SU-DHL-6 (cell line): ENCODE data around the gene LKAAEAR1.
"Not testable (repeated sequence)": the region's sequence is repeated elsewhere in the genome, so short reads cannot be mapped to it uniquely, and the experiment has no call there.

Source experiments
- H2AFZ ChIP-seq: fragments of 200-600 bp; sonication (generic); 2 replicates; pipeline ENCODE4 v1.6.1; 2014; ENCODE audit warnings: low read depth, mild to moderate bottlenecking, moderate library complexity, mixed read lengths, antibody characterized with exemption, low read length; ENCODE audit not compliant: severe bottlenecking
- H3F3A ChIP-seq: fragments of 200-600 bp; shearing (Covaris generic); 2 replicates; pipeline ENCODE4 v1.6.0; 2016; ENCODE audit warnings: antibody characterized with exemption, mild to moderate bottlenecking; ENCODE audit not compliant: insufficient read depth
- H3K27ac ChIP-seq: fragments of 200-600 bp; sonication (generic); 2 replicates; pipeline ENCODE4 v1.5.1; 2016; ENCODE audit warnings: low read depth, mild to moderate bottlenecking, low read length, moderate library complexity, mixed read lengths
- H3K27me3 ChIP-seq: fragments of 200-600 bp; sonication (generic), shearing (Covaris generic); 2 replicates; pipeline ENCODE4 v1.6.0; 2014; ENCODE audit warnings: mild to moderate bottlenecking, low read length
- H3K36me3 ChIP-seq: fragments of 200-600 bp; sonication (generic); 2 replicates; pipeline ENCODE4 v1.6.1; 2014; ENCODE audit warnings: mild to moderate bottlenecking, low read length, mixed read lengths
- H3K4me2 ChIP-seq: fragments of 300-600, 200-600 bp; shearing (Covaris generic), sonication (generic); 2 replicates; pipeline ENCODE4 v1.6.0; 2014; ENCODE audit warnings: low read length, low read depth, mild to moderate bottlenecking; ENCODE audit not compliant: poor library complexity, severe bottlenecking
- H3K4me3 ChIP-seq: fragments of 200-600 bp; sonication (generic); 2 replicates; pipeline ENCODE4 v1.5.1; 2014; ENCODE audit warnings: antibody characterized with exemption, low read length, mild to moderate bottlenecking, mixed read lengths; ENCODE audit not compliant: insufficient read depth, poor library complexity, severe bottlenecking
- H3K79me2 ChIP-seq: fragments of 200-600 bp; sonication (generic); 2 replicates; pipeline ENCODE4 v1.6.1; 2014; ENCODE audit warnings: mild to moderate bottlenecking, low read length, moderate library complexity; ENCODE audit not compliant: insufficient read depth
- H3K9ac ChIP-seq: fragments of 200-600 bp; sonication (generic); 2 replicates; pipeline ENCODE4 v1.7.0; 2014; ENCODE audit warnings: mild to moderate bottlenecking, low read length
- H3K9me2 ChIP-seq: fragments of 200-600 bp; sonication (generic); replicated peaks from 2 replicates; pipeline ENCODE4 v1.6.1; 2014; ENCODE audit warnings: low read length; ENCODE audit not compliant: insufficient read depth
- H3K9me3 ChIP-seq: fragments of 200-600 bp; sonication (generic); 2 replicates; pipeline ENCODE4 v1.6.1; 2014; ENCODE audit warnings: low read length, mixed read lengths; ENCODE audit not compliant: insufficient read depth
- H4K20me1 ChIP-seq: fragments of 200-600 bp; sonication (generic); 2 replicates; pipeline ENCODE4 v1.6.1; 2014; ENCODE audit warnings: low read depth, mild to moderate bottlenecking, antibody characterized with exemption, low read length, moderate library complexity, mixed read lengths
- EZH2phosphoT487 ChIP-seq: fragments of 200-600 bp; sonication (generic), shearing (Covaris generic); conservative IDR thresholded peaks from 2 replicates; pipeline ENCODE4 v1.6.1; 2018; ENCODE audit warnings: mild to moderate bottlenecking, antibody characterized with exemption, low read length, moderate library complexity, mixed read lengths
- TF ChIP-seq, protein P1 (sequence below): fragments of 200-600 bp; sonication (generic); IDR thresholded peaks from one replicate; pipeline ENCODE4 v1.5.1; 2017; ENCODE audit warnings: antibody characterized with exemption, mild to moderate bottlenecking, low read length, moderate library complexity; ENCODE audit not compliant: insufficient read depth, poor library complexity, severe bottlenecking

LKAAEAR1 gene

GRCh38 chr20:64130271-64130670 is 46.1 kb upstream of the LKAAEAR1 start:
- H3K36me3 ChIP-seq, result no peaks in the 10 kb centered on the region
- no peaks in the 10 kb centered on the region for H3K9me3 ChIP-seq
- TF ChIP-seq EZH2phosphoT487, result no peak
- TF ChIP-seq, protein P1, sequence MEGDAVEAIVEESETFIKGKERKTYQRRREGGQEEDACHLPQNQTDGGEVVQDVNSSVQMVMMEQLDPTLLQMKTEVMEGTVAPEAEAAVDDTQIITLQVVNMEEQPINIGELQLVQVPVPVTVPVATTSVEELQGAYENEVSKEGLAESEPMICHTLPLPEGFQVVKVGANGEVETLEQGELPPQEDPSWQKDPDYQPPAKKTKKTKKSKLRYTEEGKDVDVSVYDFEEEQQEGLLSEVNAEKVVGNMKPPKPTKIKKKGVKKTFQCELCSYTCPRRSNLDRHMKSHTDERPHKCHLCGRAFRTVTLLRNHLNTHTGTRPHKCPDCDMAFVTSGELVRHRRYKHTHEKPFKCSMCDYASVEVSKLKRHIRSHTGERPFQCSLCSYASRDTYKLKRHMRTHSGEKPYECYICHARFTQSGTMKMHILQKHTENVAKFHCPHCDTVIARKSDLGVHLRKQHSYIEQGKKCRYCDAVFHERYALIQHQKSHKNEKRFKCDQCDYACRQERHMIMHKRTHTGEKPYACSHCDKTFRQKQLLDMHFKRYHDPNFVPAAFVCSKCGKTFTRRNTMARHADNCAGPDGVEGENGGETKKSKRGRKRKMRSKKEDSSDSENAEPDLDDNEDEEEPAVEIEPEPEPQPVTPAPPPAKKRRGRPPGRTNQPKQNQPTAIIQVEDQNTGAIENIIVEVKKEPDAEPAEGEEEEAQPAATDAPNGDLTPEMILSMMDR, result no peak
- no peak overlapping the region for H3K4me2 ChIP-seq
- no peak overlapping the region for H3K4me3 ChIP-seq
- no peaks in the 10 kb centered on the region for H3K79me2 ChIP-seq
- H3F3A ChIP-seq, result no peaks in the 10 kb centered on the region
- H3K27ac ChIP-seq, result no peak overlapping the region
- no peak overlapping the region for H3K9ac ChIP-seq
- no peak overlapping the region for H2AFZ ChIP-seq
- no peaks in the 10 kb centered on the region for H4K20me1 ChIP-seq
- H3K9me2 ChIP-seq, result no peaks in the 10 kb centered on the region
- H3K27me3 ChIP-seq, result no peaks in the 10 kb centered on the region

GRCh38 chr20:64129146-64129782 is 45.1 kb upstream of the LKAAEAR1 start:
- no peak for TF ChIP-seq EZH2phosphoT487
- TF ChIP-seq, protein P1, result no peak
- no peaks in the 10 kb centered on the region for H4K20me1 ChIP-seq
- H3K27ac ChIP-seq, result no peak overlapping the region
- H3K79me2 ChIP-seq, result no peaks in the 10 kb centered on the region
- no peaks in the 10 kb centered on the region for H3F3A ChIP-seq
- H3K9me3 ChIP-seq, result no peaks in the 10 kb centered on the region
- H3K27me3 ChIP-seq, result no peaks in the 10 kb centered on the region
- H3K4me3 ChIP-seq, result no peak overlapping the region
- no peaks in the 10 kb centered on the region for H3K36me3 ChIP-seq
- no peak overlapping the region for H2AFZ ChIP-seq
- no peaks in the 10 kb centered on the region for H3K9me2 ChIP-seq
- no peak overlapping the region for H3K9ac ChIP-seq
- H3K4me2 ChIP-seq, result no peak overlapping the region

DNA sequence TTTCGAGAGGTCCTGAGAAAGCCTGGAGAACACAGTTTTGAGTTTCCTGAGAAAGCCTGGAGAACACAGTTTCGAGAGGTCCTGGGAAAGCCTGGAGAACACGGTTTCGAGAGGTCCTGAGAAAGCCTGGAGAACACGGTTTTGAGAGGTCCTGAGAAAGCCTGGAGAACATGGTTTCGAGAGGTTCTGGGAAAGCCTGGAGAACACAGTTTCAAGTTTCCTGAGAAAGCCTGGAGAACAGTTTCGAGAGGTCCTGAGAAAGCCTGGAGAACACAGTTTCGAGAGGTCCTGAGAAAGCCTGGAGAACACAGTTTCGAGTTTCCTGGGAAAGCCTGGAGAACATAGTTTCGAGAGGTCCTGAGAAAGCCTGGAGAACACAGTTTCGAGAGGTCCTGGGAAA is 39.3 kb upstream of the LKAAEAR1 start:
- H4K20me1 ChIP-seq, H3K27ac ChIP-seq, H3K9me2 ChIP-seq, H3K9me3 ChIP-seq, H3K36me3 ChIP-seq, H2AFZ ChIP-seq, H3K4me3 ChIP-seq, H3K79me2 ChIP-seq, H3F3A ChIP-seq, H3K9ac ChIP-seq, H3K27me3 ChIP-seq, H3K4me2 ChIP-seq: not testable (repeated sequence)

DNA sequence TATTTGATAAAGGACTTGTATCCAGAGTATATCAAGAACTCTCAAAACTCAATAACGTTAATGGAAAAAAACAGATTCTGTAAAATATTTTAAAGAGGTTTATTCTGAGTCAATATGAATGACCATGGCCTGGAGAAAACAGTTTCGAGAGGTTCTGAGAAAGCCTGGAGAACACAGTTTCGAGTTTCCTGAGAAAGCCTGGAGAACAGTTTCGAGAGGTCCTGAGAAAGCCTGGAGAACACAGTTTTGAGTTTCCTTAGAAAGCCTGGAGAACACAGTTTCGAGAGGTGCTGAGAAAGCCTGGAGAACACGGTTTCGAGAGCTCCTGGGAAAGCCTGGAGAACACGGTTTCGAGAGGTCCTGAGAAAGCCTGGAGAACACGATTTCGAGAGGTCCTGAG is 38.7 kb upstream of the LKAAEAR1 start:
- not testable (repeated sequence) for H3K9me3 ChIP-seq, H2AFZ ChIP-seq, H3K27ac ChIP-seq, H3K79me2 ChIP-seq, H4K20me1 ChIP-seq, H3K9ac ChIP-seq, H3K9me2 ChIP-seq, H3K4me3 ChIP-seq, H3K36me3 ChIP-seq, H3K27me3 ChIP-seq, H3K4me2 ChIP-seq, H3F3A ChIP-seq
